NCI-H748 treated with DMSO at 0.1 percent for 48 hours (cell line): ENCODE measurements around the gene ESPNL.

Source experiments
- DNase-seq: peaks from one replicate; lab custom pipeline; 2025; lab: John Stamatoyannopoulos, UW

The ESPNL gene

DNA sequence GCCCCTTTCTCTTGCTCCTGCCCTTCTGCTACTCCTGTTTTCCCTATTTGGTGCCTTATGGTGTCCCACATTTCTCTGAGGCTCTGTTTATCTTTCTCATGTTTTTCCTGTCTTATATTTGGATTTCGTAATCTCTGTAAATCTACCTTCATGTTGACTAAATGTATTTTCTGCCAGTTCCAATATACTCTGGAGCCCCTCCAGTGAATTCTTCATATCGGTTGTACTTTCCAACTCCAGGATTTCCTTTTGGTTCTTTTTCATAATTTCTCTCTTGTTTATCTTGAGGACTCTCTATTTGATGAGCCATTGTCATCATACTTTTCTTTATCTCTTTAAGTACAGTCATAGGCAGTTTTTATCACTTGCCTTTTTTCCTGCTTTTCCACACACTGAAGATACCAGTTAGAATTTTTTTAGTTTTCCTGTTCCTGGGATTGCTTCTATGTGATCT lies 20.2 kb upstream of the ESPNL start:
- DNase-seq: no peak

DNA sequence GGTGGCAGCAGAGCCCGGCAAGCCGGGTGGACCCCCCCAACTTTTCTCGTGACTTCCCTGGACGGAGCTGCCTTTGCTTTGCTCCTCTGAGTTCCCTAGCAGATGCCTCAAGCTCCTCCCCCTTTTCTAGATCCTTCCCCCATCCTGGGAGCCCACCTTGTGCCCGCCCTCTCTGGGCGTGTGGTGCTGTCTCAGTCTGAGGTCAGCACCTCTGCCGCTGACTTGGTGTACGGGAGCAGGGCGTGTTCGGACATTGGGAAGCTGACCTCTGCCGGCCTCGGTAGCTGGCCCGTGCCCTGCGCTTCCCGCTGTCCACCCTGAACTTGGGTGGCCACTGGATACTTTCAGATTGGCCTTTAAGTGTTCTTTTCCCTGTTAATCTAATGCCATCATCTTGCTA lies 19.6 kb upstream of the ESPNL start:
- DNase-seq: no peak

DNA sequence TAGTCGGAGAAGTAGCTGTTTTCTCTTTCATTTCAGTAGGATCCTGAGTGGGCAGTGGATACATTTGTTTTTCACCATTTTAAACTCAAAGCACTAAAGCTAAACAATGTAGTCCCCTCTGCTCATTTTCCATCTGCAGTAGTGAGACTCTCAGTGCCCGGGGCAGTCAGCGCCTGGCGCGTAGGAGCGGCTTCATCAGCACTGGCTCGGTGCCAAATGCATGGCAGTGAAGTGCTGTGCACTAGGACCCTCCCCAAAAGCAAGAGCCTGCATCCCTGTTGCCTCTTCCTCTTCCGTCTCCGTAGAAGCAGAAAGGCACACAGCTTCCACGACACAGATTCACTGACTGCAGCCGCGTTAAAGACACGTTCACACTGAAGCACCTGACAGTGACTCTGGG lies 19.0 kb upstream of the ESPNL start:
- no peak for DNase-seq

DNA sequence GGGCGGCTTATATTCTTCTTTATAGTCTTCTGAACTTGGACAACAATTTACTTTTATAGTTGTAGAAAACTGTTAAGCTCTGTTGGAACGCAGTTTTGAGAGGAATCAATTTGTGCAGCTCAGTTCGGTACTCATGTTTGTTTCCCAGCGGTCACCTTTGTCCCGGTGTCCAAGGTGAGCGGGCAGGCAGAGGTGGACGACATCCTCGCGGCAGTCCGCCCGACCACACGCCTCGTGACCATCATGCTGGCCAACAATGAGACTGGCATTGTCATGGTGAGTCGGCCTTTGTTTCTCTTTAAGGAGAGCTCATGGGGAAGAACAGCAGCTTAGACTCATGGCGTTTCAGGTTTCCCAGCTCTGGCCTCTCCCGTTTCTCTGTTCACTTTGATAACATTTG lies 18.6 kb upstream of the ESPNL start:
- no peak for DNase-seq

DNA sequence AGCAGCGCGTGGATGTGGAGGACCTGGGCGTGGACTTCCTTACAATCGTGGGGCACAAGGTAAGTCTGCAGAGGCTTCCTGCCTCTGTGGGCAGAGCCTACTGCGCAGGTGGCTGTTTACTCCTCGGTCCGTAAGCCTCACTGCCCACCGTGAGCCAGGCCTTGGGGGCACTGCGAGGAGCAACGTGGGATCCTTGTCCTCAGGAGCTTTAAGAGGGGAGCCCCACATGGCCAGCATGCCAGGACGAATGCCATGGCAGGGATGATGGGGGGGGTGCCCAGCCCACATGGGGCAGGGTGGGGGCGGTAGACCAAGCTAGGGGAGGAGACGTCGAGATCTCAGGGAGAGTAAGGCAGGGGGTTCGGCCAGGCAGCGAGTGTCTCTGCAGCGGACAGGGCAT lies 18.0 kb upstream of the ESPNL start:
- DNase-seq: no peak

DNA sequence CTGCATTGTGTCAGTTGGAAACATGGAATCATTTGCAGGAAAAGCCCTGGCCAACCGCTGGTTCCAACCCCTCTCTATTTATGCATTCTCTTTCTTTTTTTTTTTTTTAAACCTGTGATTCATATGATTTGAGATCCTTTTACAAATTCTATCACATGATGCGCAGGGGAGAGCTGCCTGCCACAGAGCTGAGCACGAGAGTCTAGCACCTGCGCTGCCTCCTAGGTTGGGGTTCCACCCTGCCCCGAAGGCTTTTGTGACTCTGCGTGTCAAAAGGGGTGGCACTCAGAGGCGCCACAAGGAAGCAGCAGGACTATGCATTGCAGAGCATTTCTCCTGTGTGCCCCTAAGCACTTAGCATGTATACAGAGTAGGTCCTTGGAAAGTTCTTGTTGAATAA lies 17.3 kb upstream of the ESPNL start:
- DNase-seq: no peak

DNA sequence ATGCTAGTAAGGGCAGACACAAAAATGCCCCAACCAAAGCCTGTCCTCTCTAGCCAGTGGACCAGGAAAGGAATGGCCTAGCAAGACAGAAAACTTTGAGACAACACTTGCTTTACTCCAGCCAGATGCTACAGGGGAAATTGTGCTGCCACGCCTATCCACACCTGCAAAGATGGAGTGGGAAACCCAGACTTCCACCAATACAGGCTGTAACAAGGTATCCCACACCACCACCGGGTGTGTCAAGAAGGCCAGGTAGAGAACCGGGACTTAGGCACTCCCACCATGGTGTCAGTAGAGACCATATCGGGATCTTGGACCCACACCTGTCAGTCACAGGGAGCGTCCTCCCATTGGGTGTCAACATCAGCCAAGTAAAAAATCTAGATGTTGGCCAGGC lies 16.2 kb upstream of the ESPNL start:
- DNase-seq: no peak

DNA sequence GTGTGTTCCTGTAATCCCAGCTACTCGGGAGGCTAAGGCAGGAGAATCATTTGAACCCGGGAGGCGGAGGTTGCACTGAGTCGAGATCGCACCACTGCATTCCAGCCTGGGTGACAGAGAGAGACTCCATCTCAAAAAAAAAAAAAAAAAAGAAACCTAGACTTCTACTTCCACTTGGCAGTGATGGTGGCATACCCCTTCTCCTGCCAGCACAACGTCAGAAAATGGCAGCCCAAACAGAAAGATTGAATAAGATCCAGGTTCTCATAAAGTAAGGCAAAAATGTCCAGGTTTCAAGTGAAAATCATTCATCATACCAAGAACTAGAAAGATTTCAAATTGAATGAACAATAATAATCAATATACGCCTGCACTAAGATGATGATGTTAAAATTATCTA lies 15.4 kb upstream of the ESPNL start:
- no peak for DNase-seq

DNA sequence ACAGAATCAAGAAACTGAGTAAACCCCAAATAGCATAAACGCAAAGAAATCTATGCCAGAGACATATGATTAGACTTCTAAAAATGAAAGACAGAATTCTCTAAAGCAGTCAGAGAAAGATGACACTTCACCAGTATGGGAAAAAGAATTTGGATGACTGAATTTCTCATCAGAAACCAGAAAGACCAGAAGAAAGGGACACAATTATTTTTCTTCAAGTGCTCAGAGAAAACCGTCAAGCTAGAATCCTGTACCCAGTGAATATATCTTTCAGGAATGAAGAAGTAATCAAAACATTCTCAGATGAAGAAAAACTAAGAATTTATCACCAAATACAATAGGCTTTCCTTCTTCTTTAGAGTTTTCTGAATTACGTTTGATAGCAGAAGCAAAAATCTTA lies 14.2 kb upstream of the ESPNL start:
- no peak for DNase-seq

DNA sequence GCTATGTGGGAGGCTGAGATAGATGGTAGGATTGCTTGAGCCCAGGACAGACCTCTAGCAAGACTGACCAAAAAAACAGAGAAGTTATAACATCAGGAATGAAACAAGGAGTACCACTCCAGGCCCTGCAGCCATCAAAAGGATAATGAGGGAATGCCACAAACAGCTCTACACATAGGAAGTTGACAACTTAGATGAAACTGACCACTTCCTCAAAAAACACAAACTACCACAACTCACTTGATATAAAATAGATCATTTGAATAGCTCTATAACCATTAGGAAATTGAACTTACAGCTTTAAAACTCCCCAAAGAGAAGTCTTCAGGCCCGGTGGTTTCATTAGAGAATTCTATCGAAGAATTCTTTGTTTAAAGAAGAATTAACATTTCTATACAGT lies 12.9 kb upstream of the ESPNL start:
- no peak for DNase-seq

DNA sequence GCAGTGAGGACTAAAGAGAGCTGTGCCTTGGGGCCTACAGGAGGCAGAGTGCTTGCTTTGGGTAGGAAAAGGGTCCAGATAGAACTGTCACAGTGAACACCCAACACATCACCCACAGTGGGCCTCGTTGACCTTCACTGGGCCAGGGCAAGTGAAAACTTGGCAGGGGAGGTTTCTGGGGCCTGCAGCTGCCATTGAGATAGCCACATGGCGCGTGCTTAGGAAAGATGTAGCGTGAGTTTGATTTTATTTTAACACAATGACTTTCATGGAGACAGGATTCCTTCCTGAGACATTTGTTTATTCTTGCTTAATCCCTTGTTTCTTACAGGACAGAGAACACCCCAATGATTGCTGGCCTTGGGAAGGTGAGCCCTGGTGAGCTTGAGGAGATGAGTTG lies 9.3 kb upstream of the ESPNL start:
- no peak for DNase-seq

DNA sequence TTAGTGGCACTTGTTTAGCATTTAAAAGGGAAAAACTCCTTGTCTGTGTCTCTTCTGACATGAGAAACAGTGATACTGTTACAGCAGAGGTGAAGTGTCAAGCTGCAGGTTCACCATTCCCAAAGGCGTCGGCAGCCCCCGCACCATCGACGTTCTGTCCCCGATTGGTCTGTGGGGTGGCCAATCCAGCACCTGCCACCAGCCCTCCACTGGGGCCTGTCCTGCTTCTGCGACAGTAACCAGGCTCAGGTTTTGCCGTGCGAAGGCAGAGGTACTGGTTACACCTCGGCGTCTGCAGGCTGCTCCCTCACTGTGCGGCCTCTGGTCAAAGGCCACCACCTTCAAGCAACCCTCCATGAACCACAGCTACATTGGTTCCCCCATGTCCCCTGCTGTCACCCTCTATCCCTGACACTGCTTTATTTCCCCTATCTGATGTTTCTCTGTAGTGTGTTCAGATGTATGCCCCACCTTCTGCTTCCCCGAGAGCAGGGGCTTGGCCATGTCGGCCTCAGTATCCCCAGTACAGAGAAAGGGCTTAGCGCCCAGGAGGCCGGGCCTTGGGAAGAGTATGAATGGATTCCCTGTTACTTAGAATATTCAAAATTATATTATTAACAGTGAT lies 8.6 kb upstream of the ESPNL start:
- no peak for DNase-seq

DNA sequence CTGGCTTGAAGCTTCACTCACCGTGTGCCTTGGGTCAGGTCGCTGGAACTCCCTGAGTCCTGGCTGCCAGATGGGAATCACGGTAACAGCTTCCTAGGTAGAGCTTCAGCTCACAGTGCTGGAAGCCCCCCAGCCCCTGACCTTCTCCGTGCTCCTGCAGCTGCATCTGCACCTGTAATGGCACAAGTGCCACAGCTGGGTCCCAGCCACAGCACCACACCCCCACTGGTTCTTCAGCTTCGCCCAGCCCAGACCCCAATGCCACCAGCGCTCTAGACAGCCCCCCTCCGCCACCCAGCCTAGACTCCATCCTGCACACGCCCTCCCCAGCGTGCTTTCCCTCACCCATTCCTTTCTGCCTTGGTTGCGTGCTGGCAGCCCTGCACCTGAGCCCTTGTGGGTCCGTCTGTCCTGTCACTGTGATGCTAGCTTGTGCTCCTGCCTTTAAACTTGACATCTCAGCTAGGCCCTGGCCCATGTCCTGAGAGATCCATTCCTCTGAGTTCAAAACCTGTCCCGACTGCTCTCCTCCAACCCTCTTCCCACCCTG lies 7.6 kb upstream of the ESPNL start:
- no peak for DNase-seq

DNA sequence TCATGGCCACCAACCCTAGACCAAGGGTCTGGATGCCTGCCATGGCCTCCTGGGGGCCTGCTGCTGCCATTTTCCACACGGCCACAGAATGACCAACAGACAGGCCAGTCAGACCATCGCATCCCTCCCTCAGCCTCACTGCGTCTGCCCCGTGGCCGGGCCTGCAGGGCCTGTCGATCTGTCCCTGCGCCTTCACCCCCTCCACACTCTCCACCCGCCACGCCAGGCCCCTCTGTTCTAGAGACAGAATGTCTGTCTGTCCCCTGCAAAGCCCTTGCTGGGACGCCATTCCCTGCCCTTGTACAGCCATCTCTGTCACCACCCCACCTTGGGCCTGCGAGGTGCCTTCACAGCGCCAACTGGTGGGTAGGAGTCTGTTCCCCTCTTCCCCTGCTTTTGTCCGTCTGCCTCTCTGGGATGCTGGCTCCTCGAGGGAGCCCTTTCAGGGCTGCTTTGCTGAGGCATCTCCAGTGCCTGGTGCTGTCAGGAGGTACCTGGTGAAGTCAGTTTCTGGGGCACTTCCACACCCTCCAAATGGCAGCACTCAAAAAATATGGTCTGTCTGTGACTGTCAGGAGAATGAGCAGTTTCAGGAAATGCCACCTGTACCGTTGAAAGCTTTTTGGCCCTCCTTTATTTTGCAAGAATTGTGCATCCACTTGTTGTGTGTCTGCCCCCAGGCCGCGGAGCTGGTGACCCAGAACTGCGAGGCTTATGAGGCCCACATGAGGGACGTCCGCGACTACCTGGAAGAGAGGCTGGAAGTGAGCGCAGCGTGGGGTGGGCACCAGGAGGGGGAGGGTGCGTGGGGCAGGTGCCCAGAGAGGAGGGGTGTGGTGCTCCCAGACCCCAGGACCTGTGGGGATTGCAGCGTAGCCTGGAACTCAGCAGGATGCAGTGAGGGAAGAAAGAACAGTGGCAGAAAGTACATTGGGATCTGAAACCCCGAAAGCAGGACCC lies 6.7 kb upstream of the ESPNL start:
- no peak for DNase-seq

DNA sequence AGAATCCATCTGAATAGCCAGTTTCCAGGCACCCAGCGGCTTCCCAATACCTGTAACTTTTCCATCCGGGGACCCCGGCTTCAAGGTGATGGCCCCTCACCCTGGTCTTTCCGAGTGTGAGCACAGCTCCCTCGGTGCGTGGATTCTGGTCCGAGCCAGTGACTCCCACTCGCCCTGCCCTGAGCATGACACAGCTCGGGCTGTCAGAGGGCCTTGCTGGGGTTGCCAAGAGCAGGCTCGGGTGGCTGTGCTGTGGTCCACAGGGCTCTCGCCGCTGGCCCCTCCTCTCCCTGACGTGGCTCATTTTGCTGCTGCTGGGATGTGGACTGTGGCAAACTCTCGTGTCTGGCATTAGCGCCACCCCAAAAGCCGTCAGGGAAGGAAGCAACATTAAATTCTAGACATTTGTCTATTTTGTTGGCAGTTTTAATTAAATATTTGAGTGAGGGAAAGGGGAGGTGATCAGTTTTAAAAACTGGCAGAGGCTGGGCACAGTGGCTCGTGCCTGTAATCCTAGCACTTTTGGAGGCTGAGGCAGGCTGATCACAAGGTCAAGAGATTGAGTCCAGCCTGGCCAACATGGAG lies 5.6 kb upstream of the ESPNL start:
- DNase-seq: no peak

DNA sequence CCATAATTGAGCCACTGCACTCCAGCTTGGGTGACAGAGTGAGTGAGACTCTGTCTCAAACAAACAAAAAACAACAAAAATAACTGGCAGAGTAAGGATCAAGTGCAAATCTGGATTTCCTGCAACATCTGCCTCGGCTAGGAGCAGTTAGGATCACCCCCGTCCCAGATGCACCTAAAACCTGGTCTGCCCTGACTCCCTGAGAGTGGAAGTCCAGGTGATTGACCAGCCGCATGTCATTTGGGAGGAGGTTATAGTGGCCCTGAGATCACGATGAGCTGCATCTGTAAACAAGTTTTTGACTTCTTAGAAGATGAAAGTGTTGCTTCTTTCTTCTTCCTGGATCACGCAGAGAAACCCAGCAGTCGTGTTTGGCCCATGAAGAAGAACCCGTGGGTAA lies 5.0 kb upstream of the ESPNL start:
- DNase-seq: no peak

DNA sequence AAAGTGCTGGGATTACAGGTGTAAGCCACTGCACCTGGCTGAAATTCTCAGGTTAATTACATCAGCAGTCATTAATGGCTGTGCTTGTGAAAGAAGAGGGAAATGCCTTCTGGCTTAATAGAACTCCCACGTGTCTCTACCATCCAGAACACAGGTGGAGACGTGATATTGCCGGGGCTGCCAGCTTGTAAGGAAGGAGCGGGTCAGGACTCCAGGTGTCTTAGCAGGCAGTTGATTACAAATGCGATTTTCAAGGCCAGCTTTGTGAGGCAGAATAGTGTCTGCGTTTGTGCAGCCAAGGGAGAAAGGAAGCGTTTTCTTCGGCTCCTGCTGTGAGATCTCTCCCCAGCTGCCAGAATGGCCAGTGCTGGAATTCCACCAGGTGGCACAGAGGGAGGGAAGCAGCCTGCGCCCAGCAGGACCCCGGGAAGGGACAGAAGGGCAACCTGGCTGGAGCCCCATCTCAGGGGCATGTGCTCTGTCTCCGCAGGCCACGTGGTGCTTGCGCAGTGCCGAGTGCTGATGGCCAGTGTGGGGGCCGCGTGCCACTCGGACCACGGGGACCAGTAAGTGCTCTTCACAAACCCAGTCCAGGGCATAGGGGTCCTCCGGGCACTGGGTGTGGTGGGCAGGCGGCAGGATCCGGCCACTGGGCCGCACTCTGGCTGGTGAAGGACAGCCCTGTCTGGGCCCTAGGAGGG lies 3.7 kb upstream of the ESPNL start:
- no peak for DNase-seq

DNA sequence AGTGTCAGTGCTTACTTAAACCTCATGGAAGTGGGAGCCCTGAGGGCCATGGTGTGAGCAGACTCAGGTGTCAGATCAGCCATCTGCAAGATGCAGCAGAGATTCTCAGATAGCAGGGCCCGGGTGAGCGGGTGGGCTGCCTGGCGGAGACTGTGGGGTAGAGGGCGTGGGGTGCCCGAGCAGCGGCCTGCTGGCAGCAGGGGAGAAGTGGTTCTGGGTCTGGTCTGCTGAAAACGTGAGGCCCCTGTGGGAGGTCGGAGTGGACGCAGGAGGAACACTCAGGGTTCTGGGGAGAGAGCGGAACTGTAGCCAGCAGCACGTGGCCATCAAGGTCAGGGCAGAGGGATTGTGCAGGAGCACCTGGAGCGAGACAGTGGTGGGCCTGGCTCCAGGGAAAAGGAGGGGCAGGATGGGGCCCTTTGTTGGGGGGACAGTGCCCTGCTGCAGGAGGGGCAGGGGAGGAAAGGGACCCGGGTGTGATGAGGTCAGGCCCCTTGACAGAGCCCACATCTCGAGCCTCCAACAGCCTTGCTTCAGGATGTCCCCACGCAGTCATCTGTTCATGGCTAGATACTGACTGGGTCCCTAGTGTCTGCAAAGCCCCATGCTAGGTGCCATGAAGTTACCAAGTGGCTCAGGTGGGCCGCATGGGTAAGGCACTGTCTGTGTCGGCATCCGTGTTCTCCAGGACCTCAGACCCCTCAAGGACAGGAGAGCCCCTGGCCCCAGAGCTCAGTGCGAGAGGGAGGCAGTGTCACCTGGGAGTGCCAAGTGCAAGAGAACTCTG lies 2.7 kb upstream of the ESPNL start:
- DNase-seq: no peak

DNA sequence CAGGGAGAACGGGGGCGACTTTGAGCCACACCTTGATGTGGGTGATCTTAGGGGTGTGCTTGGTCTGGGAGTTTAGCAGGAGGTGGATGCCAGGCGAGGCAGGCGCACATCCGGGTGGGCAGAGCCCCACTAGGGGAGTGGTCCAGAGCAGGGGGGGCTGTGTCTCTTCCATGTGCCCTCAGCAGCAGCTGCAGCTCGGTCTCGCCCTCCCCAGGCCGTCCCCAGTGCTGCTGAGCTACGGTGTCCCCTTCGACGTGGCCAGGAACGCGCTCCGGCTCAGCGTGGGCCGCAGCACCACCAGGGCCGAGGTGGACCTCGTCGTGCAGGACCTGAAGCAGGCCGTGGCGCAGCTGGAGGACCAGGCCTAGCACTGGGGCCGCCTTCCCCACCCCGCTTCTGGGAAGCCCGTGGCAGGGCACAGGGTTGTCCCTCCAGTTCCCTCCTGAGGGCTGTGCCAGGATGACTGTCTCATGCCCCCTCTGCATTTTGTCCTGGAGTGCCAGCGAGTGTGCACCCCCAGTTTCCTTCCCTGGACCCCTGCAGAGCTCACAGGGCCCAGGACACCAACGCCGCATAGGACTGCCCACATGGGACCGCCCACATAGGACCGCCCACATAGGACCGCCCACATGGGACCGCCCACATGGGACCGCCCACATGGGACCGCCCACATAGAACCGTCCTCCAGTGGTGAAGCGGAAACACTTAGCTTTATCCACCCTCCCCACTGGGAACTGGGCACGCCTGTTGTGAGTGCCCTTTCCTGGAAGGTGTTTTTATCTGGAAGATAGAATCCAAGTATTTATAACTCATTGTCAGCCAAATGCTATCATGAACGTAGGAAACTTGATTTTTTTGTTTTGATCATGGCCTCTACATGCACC lies 1.9 kb upstream of the ESPNL start:
- DNase-seq: no peak

DNA sequence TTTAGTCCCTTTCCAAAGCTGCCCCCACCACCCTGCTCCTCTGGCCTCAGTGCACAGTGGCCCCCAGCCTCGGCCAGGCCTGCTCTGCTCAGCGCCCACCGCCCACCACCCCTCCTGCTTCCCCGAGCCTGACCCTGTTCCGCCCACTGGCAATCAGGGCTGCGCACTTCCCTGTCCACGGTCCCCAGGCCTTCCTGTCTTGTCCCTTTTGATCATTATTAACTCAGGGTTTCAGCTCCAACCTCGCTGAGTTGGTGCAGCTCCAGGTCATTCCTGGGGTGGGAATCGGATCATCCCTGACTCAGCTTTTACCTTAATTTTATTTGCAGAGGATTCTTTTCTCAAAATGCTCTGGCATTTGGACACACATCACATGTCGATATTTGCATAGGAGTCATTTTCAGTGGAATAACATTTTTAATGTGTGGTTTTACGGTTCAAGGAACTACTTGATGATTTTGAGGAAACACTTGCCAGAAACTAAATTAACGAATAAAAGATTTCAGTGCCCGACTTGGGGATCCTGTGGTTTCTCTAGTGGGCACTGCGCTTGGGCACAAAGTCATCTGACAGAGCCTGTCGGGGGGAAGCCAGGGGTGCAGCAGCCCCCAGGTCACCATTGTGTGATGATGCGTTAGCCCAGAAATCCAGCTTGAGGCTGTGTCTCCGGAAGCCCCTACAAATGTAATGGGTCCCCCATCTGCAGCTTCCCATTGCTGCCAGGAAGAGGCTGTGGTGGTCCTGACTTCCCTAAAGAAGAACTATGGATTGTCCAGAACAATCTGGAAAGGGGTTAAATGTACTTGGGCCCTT lies 1.0 kb upstream of the ESPNL start:
- DNase-seq: no peak
